DND-41 (cell line): ENCODE measurements around the gene HRC.

Experiments
- ATAC-seq: fragments of 200-7000 bp; cut with Tn5 transposase; 3 replicates; pipeline ENCODE4 v1.9.1; 2021; ENCODE audit warnings: low read depth; ENCODE audit not compliant: insufficient read depth
- DNase-seq: peaks from one replicate; pipeline ENCODE4 v3.0.0-alpha.2; 2020
- H2AFZ ChIP-seq: 2 replicates; pipeline ENCODE4 v1.6.0; 2012; ENCODE audit warnings: low read depth, low read length
- H3K27ac ChIP-seq: 2 replicates; pipeline ENCODE4 v1.5.1; 2012; ENCODE audit warnings: low read length, inconsistent platforms
- H3K27me3 ChIP-seq: fragments of 200-600 bp; sonication (generic); 2 replicates; pipeline ENCODE4 v1.6.0; 2012; ENCODE audit warnings: low read length, mild to moderate bottlenecking, inconsistent platforms; ENCODE audit not compliant: insufficient read depth, poor library complexity
- H3K36me3 ChIP-seq: 2 replicates; pipeline ENCODE4 v1.5.1; 2012; ENCODE audit warnings: low read length, inconsistent platforms; ENCODE audit not compliant: insufficient read depth
- H3K4me1 ChIP-seq: 2 replicates; pipeline ENCODE4 v1.5.1; 2012; ENCODE audit warnings: mild to moderate bottlenecking, low read length; ENCODE audit not compliant: insufficient read depth
- H3K4me2 ChIP-seq: 2 replicates; pipeline ENCODE4 v1.6.0; 2012; ENCODE audit warnings: mild to moderate bottlenecking, moderate library complexity, low read length, inconsistent platforms; ENCODE audit not compliant: insufficient read depth
- H3K4me3 ChIP-seq, 2 experiments: fragments of 200-600 bp in 1 of 2; shearing (Covaris generic) in 1 of 2; 2 replicates each; pipeline ENCODE4 v1.5.1; 2012 to 2016; ENCODE audit warnings: inconsistent platforms in 2 of 2, low read length in 2 of 2, mild to moderate bottlenecking in 2 of 2, low read depth in 1 of 2, moderate library complexity in 1 of 2
- H3K79me2 ChIP-seq: 2 replicates; pipeline ENCODE4 v1.6.0; 2012; ENCODE audit warnings: low read length, inconsistent platforms; ENCODE audit not compliant: insufficient read depth
- H3K9ac ChIP-seq: 2 replicates; pipeline ENCODE4 v1.6.0; 2012; ENCODE audit warnings: low read depth, mild to moderate bottlenecking, inconsistent platforms, low read length, moderate library complexity
- H3K9me3 ChIP-seq: 2 replicates; pipeline ENCODE4 v1.5.1; 2012; ENCODE audit warnings: low read length, moderate library complexity, mild to moderate bottlenecking, inconsistent platforms; ENCODE audit not compliant: insufficient read depth, severe bottlenecking
- H4K20me1 ChIP-seq: 2 replicates; pipeline ENCODE4 v1.6.0; 2012; ENCODE audit warnings: low read length; ENCODE audit not compliant: insufficient read depth
- EZH2 ChIP-seq: IDR thresholded peaks from 3 replicates; pipeline ENCODE4 v1.6.1; 2012; ENCODE audit warnings: borderline replicate concordance, low read depth, mild to moderate bottlenecking, moderate library complexity, low read length, inconsistent platforms; ENCODE audit not compliant: severe bottlenecking
- TF ChIP-seq, protein P1 (sequence below): IDR thresholded peaks from 2 replicates; pipeline ENCODE4 v1.5.1; 2012; ENCODE audit warnings: borderline replicate concordance, low read length, moderate library complexity, mild to moderate bottlenecking; ENCODE audit not compliant: poor library complexity, severe bottlenecking; ENCODE audit errors: extremely low read depth

Gene HRC

DNA sequence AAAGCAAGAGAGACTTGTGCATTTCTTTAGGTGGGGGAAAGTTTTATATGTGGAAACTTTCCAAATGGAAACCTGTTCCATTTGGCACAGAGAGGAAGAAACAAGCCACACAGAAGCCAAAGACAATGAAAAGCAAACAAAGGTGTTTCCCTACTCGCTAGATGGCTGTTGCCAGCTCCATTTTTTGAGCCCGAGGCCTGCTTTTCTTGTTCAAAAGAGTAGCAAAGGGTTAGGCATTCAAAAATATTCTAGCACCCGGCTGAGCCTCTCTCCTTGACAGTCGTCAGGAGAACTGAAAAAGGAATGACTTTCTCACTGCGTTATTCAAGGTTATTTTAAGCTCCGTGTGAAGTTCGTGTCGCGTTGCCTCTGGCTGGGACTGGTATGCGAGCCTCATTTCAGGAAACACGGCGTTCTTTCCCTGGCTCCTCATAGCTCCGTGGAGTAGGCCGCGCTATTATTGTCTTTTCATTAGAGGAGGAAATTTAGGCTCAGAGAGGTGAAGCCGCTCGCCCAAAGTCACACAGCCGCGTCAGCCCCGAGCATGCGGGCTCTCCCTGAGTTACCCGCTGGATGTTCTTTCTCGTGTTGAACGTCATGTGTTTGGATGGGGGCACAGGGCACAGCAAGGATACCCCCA is 10.0 kb upstream of the HRC start:
- ATAC-seq (no peak), DNase-seq (no peak)
- H3K36me3 ChIP-seq = no peaks in the 10 kb centered on the region
- no peak overlapping the region for H3K4me2 ChIP-seq
- H3K4me1 ChIP-seq = no peaks in the 10 kb centered on the region
- H3K9me3 ChIP-seq = no peaks in the 10 kb centered on the region
- TF ChIP-seq, protein P1, sequence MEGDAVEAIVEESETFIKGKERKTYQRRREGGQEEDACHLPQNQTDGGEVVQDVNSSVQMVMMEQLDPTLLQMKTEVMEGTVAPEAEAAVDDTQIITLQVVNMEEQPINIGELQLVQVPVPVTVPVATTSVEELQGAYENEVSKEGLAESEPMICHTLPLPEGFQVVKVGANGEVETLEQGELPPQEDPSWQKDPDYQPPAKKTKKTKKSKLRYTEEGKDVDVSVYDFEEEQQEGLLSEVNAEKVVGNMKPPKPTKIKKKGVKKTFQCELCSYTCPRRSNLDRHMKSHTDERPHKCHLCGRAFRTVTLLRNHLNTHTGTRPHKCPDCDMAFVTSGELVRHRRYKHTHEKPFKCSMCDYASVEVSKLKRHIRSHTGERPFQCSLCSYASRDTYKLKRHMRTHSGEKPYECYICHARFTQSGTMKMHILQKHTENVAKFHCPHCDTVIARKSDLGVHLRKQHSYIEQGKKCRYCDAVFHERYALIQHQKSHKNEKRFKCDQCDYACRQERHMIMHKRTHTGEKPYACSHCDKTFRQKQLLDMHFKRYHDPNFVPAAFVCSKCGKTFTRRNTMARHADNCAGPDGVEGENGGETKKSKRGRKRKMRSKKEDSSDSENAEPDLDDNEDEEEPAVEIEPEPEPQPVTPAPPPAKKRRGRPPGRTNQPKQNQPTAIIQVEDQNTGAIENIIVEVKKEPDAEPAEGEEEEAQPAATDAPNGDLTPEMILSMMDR = no peak
- no peak for TF ChIP-seq EZH2
- H3K79me2 ChIP-seq = no peaks in the 10 kb centered on the region
- H3K4me3 ChIP-seq = no peak overlapping the region
- H3K9ac ChIP-seq = no peak overlapping the region
- no peak overlapping the region for H2AFZ ChIP-seq
- H4K20me1 ChIP-seq = no peaks in the 10 kb centered on the region
- no peak overlapping the region for H3K27ac ChIP-seq
- H3K27me3 ChIP-seq = no peaks in the 10 kb centered on the region

GRCh38 chr19:49161987-49162386 is 6.8 kb upstream of the HRC start:
- DNase-seq = no peak
- Histone ChIP-seq H3K27me3 (peaks cover 12% of the 10 kb centered on the region), H3K27ac (no peak overlapping the region), H3K9ac (no peak overlapping the region), H4K20me1 (no peaks in the 10 kb centered on the region), H3K36me3 (no peaks in the 10 kb centered on the region), H3K4me2 (no peak overlapping the region), H3K79me2 (no peaks in the 10 kb centered on the region), H3K4me1 (peaks cover 7% of the 10 kb centered on the region), H2AFZ (no peak overlapping the region), H3K4me3 (no peak overlapping the region), H3K9me3 (no peaks in the 10 kb centered on the region)
- ATAC-seq = no peak
- TF ChIP-seq, protein P1 = no peak
- no peak for TF ChIP-seq EZH2

- Histone ChIP-seq H3K27me3 (peaks cover 12% of the 10 kb centered on the region), H4K20me1 (no peaks in the 10 kb centered on the region), H3K4me3 (no peak overlapping the region), H3K4me2 (no peak overlapping the region), H3K27ac (no peak overlapping the region), H3K79me2 (no peaks in the 10 kb centered on the region), H3K4me1 (peaks cover 7% of the 10 kb centered on the region), H2AFZ (no peak overlapping the region), H3K9me3 (no peaks in the 10 kb centered on the region), H3K9ac (no peak overlapping the region), H3K36me3 (no peaks in the 10 kb centered on the region)
- DNase-seq (no peak), ATAC-seq (no peak)
- TF ChIP-seq, protein P1 = no peak
- no peak for TF ChIP-seq EZH2
These were observed 5.4 kb upstream of the HRC start for GRCh38 chr19:49160450-49161189.
